SK-N-SH treated with all-trans-retinoic acid at 6 μM for 48 hours (cell line): ENCODE measurements around the gene TBXA2R.

Source experiments
- ATAC-seq: fragments of 200-7000 bp; cut with Tn5 transposase; 3 replicates; pipeline ENCODE4 v1.9.1; 2020; ENCODE audit warnings: mild to moderate bottlenecking, moderate library complexity
- BACH2 ChIP-seq: fragments of 250-450 bp; sonication (Bioruptor Pico); IDR thresholded peaks from 2 replicates; pipeline ENCODE4 v1.9.0; 2021; ENCODE audit warnings: mild to moderate bottlenecking, borderline replicate concordance
- CSRNP3 ChIP-seq: fragments of 250-450 bp; sonication (Bioruptor Pico); IDR thresholded peaks from 2 replicates; pipeline ENCODE4 v1.5.1; 2021; ENCODE audit warnings: mild to moderate bottlenecking, moderate library complexity
- ESRRG ChIP-seq: fragments of 250-450 bp; sonication (Bioruptor Pico); IDR thresholded peaks from 2 replicates; pipeline ENCODE4 v1.6.1; 2021; ENCODE audit warnings: mild to moderate bottlenecking
- GLIS3 ChIP-seq: fragments of 250-450 bp; sonication (Bioruptor Pico); IDR thresholded peaks from 2 replicates; pipeline ENCODE4 v1.5.0; 2020; ENCODE audit warnings: mild to moderate bottlenecking, moderate library complexity
- ISL1 ChIP-seq: fragments of 250-450 bp; sonication (Bioruptor Pico); IDR thresholded peaks from 2 replicates; pipeline ENCODE4 v2.1.2; 2022; ENCODE audit warnings: mild to moderate bottlenecking, moderate library complexity
- OSR1 ChIP-seq: fragments of 250-450 bp; sonication (Bioruptor Pico); IDR thresholded peaks from 2 replicates; pipeline ENCODE4 v1.8.0; 2022; ENCODE audit warnings: moderate library complexity, mild to moderate bottlenecking, inconsistent platforms
- POU6F1 ChIP-seq: fragments of 250-450 bp; sonication (Bioruptor Pico); IDR thresholded peaks from 2 replicates; pipeline ENCODE4 v1.8.0; 2021; ENCODE audit warnings: low read depth, mild to moderate bottlenecking, moderate library complexity, borderline replicate concordance
- PPARA ChIP-seq: fragments of 250-450 bp; sonication (Bioruptor Pico); IDR thresholded peaks from 2 replicates; pipeline ENCODE4 v1.5.0; 2020; ENCODE audit warnings: mild to moderate bottlenecking, borderline replicate concordance
- RARB ChIP-seq: fragments of 250-450 bp; sonication (Bioruptor Pico); IDR thresholded peaks from 2 replicates; pipeline ENCODE4 v1.8.0; 2021; ENCODE audit warnings: mild to moderate bottlenecking, moderate library complexity
- SNAI2 ChIP-seq: fragments of 250-450 bp; sonication (Bioruptor Pico); IDR thresholded peaks from 2 replicates; pipeline ENCODE4 v1.5.0; 2020; ENCODE audit warnings: mild to moderate bottlenecking, moderate library complexity
- TOX ChIP-seq: fragments of 250-450 bp; sonication (Bioruptor Pico); IDR thresholded peaks from 2 replicates; pipeline ENCODE4 v1.8.0; 2021; ENCODE audit warnings: mild to moderate bottlenecking, moderate library complexity, borderline replicate concordance
- TSHZ2 ChIP-seq: fragments of 250-450 bp; sonication (Bioruptor Pico); IDR thresholded peaks from 2 replicates; pipeline ENCODE4 v1.5.0; 2020; ENCODE audit warnings: mild to moderate bottlenecking, moderate library complexity
- ZC3H10 ChIP-seq: fragments of 250-450 bp; sonication (Bioruptor Pico); IDR thresholded peaks from 2 replicates; pipeline ENCODE4 v1.5.1; 2021; ENCODE audit warnings: mild to moderate bottlenecking, moderate library complexity
- ZFP3 ChIP-seq: fragments of 250-450 bp; sonication (Bioruptor Pico); IDR thresholded peaks from 2 replicates; pipeline ENCODE4 v1.5.0; 2020; ENCODE audit warnings: mild to moderate bottlenecking, moderate library complexity
- ZFP30 ChIP-seq: fragments of 450-650 bp; formaldehyde crosslinking; IDR thresholded peaks from 2 replicates; pipeline ENCODE4 v1.5.0; 2022; ENCODE audit warnings: mild to moderate bottlenecking, moderate library complexity
- ZNF565 ChIP-seq: fragments of 450-650 bp; formaldehyde crosslinking; conservative IDR thresholded peaks from 2 replicates; pipeline ENCODE4 v1.5.0; 2020; ENCODE audit warnings: low read depth, mild to moderate bottlenecking, moderate library complexity
- TF ChIP-seq, protein P1 (sequence below): fragments of 250-450 bp; sonication (Bioruptor Pico); IDR thresholded peaks from 2 replicates; pipeline ENCODE4 v1.8.0; 2020; ENCODE audit warnings: mild to moderate bottlenecking, moderate library complexity, borderline replicate concordance

Gene TBXA2R

GRCh38 chr19:3653081-3653795, 46.6 kb upstream of the TBXA2R start:
- no peak for ATAC-seq
- no peak for TF ChIP-seq RARB (CRISPR knock-in tag)
- TF ChIP-seq ZFP3 (CRISPR knock-in tag): no peak
- no peak for TF ChIP-seq ISL1
- TF ChIP-seq GLIS3: no peak
- TF ChIP-seq, protein P1, sequence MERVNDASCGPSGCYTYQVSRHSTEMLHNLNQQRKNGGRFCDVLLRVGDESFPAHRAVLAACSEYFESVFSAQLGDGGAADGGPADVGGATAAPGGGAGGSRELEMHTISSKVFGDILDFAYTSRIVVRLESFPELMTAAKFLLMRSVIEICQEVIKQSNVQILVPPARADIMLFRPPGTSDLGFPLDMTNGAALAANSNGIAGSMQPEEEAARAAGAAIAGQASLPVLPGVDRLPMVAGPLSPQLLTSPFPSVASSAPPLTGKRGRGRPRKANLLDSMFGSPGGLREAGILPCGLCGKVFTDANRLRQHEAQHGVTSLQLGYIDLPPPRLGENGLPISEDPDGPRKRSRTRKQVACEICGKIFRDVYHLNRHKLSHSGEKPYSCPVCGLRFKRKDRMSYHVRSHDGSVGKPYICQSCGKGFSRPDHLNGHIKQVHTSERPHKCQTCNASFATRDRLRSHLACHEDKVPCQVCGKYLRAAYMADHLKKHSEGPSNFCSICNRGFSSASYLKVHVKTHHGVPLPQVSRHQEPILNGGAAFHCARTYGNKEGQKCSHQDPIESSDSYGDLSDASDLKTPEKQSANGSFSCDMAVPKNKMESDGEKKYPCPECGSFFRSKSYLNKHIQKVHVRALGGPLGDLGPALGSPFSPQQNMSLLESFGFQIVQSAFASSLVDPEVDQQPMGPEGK: no peak
- TF ChIP-seq PPARA (CRISPR knock-in tag): no peak
- no peak for TF ChIP-seq TSHZ2 (CRISPR knock-in tag)
- no peak for TF ChIP-seq OSR1 (CRISPR knock-in tag)
- no peak for TF ChIP-seq TOX
- TF ChIP-seq ZFP30 (CRISPR knock-in tag): no peak
- no peak for TF ChIP-seq ZC3H10 (CRISPR knock-in tag)
- TF ChIP-seq ZNF565 (CRISPR knock-in tag): no peak
- no peak for TF ChIP-seq POU6F1 (CRISPR knock-in tag)

DNA sequence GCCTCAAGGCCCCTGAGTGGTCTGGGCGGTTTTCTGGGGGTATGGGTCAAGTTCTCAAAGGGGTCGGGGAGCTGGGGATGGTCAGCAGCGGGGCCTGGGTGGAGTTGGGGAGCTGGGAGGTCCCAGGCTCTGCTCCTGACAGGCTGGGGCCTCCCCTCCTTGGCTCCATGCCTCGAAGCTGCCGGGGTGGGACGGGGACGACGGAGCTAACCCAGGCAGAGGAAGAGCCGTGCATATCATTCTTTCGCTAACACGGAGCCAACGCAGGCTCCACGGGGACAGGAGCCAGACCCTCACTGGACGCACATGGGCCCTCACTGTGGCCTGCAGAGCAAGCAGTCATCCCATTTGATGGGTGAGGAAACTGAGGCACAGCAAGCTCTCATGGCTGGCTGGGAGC, 45.7 kb upstream of the TBXA2R start:
- no peak for ATAC-seq
- no peak for TF ChIP-seq TSHZ2 (CRISPR knock-in tag)
- TF ChIP-seq ESRRG (CRISPR knock-in tag): no peak
- TF ChIP-seq CSRNP3 (CRISPR knock-in tag): no peak
- TF ChIP-seq RARB (CRISPR knock-in tag): no peak
- TF ChIP-seq ZFP30 (CRISPR knock-in tag): no peak
- no peak for TF ChIP-seq PPARA (CRISPR knock-in tag)
- TF ChIP-seq ZNF565 (CRISPR knock-in tag): no peak
- no peak for TF ChIP-seq SNAI2
- no peak for TF ChIP-seq BACH2 (CRISPR knock-in tag)
- no peak for TF ChIP-seq POU6F1 (CRISPR knock-in tag)
